ENCODE measurements around the gene RGL1. TPM values are rescaled to one million over a fixed set of nuclear protein-coding genes. Genes with fewer than 3 reads are reported as not detected.

Gene RGL1
- total RNA-seq, 1 experiment from 2014 or later: 1.5 TPM

GRCh38 chr1:183810756-183811544, 6.0 kb downstream of the RGL1 start:
- ChIA-PET POLR2A (ENCODE audit: unreplicated experiment) (no interaction called here), CTCF (no interaction called here)
- no peaks in the 10 kb centered on the region for H3F3A ChIP-seq (ENCODE audit: low read length, unreplicated experiment)
- H3K79me2 ChIP-seq (ENCODE audit: low read length): no peaks in the 10 kb centered on the region
- no peaks in the 10 kb centered on the region for H3K27me3 ChIP-seq (ENCODE audit: low read length)
- no peak overlapping the region for H3K9ac ChIP-seq (ENCODE audit: low read length)
- no peak overlapping the region for H3K4me2 ChIP-seq (ENCODE audit: low read length)
- no TSS peak for BruUV-seq (replicated peaks)
- peak; percentile 5 for DNase-seq
- no peaks in the 10 kb centered on the region for H4K20me1 ChIP-seq (ENCODE audit: low read length)
- H3K4me3 ChIP-seq (ENCODE audit: low read length): no peak overlapping the region
- intact Hi-C loops (cut with micrococcal nuclease): no loop called here
- TF ChIP-seq EZH2 (IDR thresholded peaks at IDR 0.05; ENCODE audit: low read length, unreplicated experiment) (no peak), CTCF (conservative IDR thresholded peaks at IDR 0.05; ENCODE audit: low read depth, low read length) (no peak), EZH2phosphoT487 (IDR thresholded peaks at IDR 0.05; ENCODE audit: borderline replicate concordance, low read length) (no peak)
- no peak overlapping the region for H2AFZ ChIP-seq (ENCODE audit: low read length)
- no peaks in the 10 kb centered on the region for H3K9me2 ChIP-seq (replicated peaks; ENCODE audit: low read length)
- H3K4me1 ChIP-seq (ENCODE audit: insufficient read depth, low read length): peaks cover 27% of the 10 kb centered on the region
- no peak overlapping the region for H3K27ac ChIP-seq (ENCODE audit: low read length)
- no peaks in the 10 kb centered on the region for H3K36me3 ChIP-seq (ENCODE audit: low read depth, low read length)
- H3K9me3 ChIP-seq (ENCODE audit: low read length): no peaks in the 10 kb centered on the region
- ATAC-seq: no peak

DNA sequence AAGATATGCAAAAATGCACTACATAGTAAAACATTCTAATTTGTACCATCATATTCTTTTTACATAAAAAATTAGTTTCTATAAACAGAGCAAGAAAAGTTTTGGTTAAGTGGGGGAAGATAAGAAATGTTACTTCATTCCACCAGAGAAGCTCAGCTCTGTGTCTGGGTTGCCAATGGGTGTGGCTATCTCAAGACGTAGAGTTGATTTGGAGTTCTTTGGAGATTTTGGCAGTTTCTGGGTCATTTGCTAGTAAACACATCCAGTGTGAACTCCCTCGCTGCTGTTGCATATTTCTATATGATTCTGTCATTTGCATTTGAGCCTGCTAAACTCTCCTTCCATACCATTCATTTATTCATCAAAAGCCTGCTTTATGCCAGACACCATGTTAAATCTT, 7.2 kb downstream of the RGL1 start:
- no peak overlapping the region for H3K27ac ChIP-seq (ENCODE audit: low read length)
- ATAC-seq (no peak), DNase-seq (no peak)
- H3K36me3 ChIP-seq (ENCODE audit: low read depth, low read length): no peaks in the 10 kb centered on the region
- H3F3A ChIP-seq (ENCODE audit: low read length, unreplicated experiment): no peaks in the 10 kb centered on the region
- H2AFZ ChIP-seq (ENCODE audit: low read length): no peak overlapping the region
- ChIA-PET CTCF (no interaction called here), POLR2A (ENCODE audit: unreplicated experiment) (no interaction called here)
- no peak overlapping the region for H3K9ac ChIP-seq (ENCODE audit: low read length)
- H3K27me3 ChIP-seq (ENCODE audit: low read length): no peaks in the 10 kb centered on the region
- H4K20me1 ChIP-seq (ENCODE audit: low read length): no peaks in the 10 kb centered on the region
- intact Hi-C loops (cut with micrococcal nuclease): no loop called here
- TF ChIP-seq EZH2 (IDR thresholded peaks at IDR 0.05; ENCODE audit: low read length, unreplicated experiment) (no peak), EZH2phosphoT487 (IDR thresholded peaks at IDR 0.05; ENCODE audit: borderline replicate concordance, low read length) (no peak), CTCF (conservative IDR thresholded peaks at IDR 0.05; ENCODE audit: low read depth, low read length) (no peak)
- no peaks in the 10 kb centered on the region for H3K9me2 ChIP-seq (replicated peaks; ENCODE audit: low read length)
- H3K9me3 ChIP-seq (ENCODE audit: low read length): no peaks in the 10 kb centered on the region
- H3K79me2 ChIP-seq (ENCODE audit: low read length): no peaks in the 10 kb centered on the region
- H3K4me2 ChIP-seq (ENCODE audit: low read length): no peak overlapping the region
- H3K4me3 ChIP-seq (ENCODE audit: low read length): no peak overlapping the region
- H3K4me1 ChIP-seq (ENCODE audit: insufficient read depth, low read length): peaks cover 16% of the 10 kb centered on the region
- no TSS peak for BruUV-seq (replicated peaks)

Data from PC-3 (cell line).